NCI-H82 (cell line): ENCODE results near the gene SRRD.

Experiments
- DNase-seq: peaks from one replicate; lab custom pipeline; 2025; lab: John Stamatoyannopoulos, UW

The SRRD gene

GRCh38 chr22:26453812-26454500 lies 29.7 kb upstream of the SRRD start:
- peak; percentile 75 for DNase-seq

- no peak for DNase-seq
Measured at GRCh38 chr22:26457661-26458272, 25.9 kb upstream of the SRRD start.

GRCh38 chr22:26460202-26460601 lies 23.5 kb upstream of the SRRD start:
- DNase-seq, result no peak

GRCh38 chr22:26461188-26461810 lies 22.4 kb upstream of the SRRD start:
- peak; percentile 94 for DNase-seq

- no peak for DNase-seq
Measured at GRCh38 chr22:26462051-26462450, 21.6 kb upstream of the SRRD start.

- no peak for DNase-seq
Measured at GRCh38 chr22:26462641-26463040, 21.0 kb upstream of the SRRD start.

- DNase-seq, result no peak
Measured at GRCh38 chr22:26463101-26463661, 20.5 kb upstream of the SRRD start.

- DNase-seq, result no peak
Measured at GRCh38 chr22:26463688-26464087, 20.0 kb upstream of the SRRD start.

- no peak for DNase-seq
Measured at GRCh38 chr22:26464312-26464711, 19.4 kb upstream of the SRRD start.

GRCh38 chr22:26466196-26466595 lies 17.5 kb upstream of the SRRD start:
- DNase-seq, result no peak

GRCh38 chr22:26470807-26471206 lies 12.9 kb upstream of the SRRD start:
- DNase-seq, result no peak

- DNase-seq, result no peak
Measured at GRCh38 chr22:26471522-26471921, 12.2 kb upstream of the SRRD start.

- DNase-seq, result no peak
Measured at GRCh38 chr22:26474682-26475081, 9.0 kb upstream of the SRRD start.

- DNase-seq, result no peak
Measured at GRCh38 chr22:26476705-26477340, 6.9 kb upstream of the SRRD start.

GRCh38 chr22:26477341-26477731 lies 6.3 kb upstream of the SRRD start:
- peak; percentile 75 for DNase-seq

GRCh38 chr22:26479043-26479791 lies 4.5 kb upstream of the SRRD start:
- DNase-seq, result peak; percentile 60

- DNase-seq, result peak; percentile 56
Measured at GRCh38 chr22:26479792-26480610, 3.7 kb upstream of the SRRD start.

GRCh38 chr22:26480611-26480932 lies 3.1 kb upstream of the SRRD start:
- DNase-seq, result peak; percentile 18

- peak; percentile 72 for DNase-seq
Measured at GRCh38 chr22:26481112-26481693, 2.5 kb upstream of the SRRD start.

- no peak for DNase-seq
Measured at GRCh38 chr22:26481694-26482093, 2.0 kb upstream of the SRRD start.

GRCh38 chr22:26482161-26482560 lies 1.5 kb upstream of the SRRD start:
- no peak for DNase-seq
